ENCODE measurements around the gene CLRN1.

The CLRN1 gene

GRCh38 chr3:150899141-150899540, 73.4 kb downstream of the CLRN1 start:
- no peak overlapping the region for H3K4me3 ChIP-seq (replicated peaks; ENCODE audit: low read depth, low read length)
- no peak for TF ChIP-seq CTCF (IDR thresholded peaks at IDR 0.05; ENCODE audit: low read length, missing control alignments)
- DNase-seq (ENCODE audit: low read depth): no peak

- no peak for DNase-seq (ENCODE audit: low read depth)
- no peak overlapping the region for H3K4me3 ChIP-seq (replicated peaks; ENCODE audit: low read depth, low read length)
- no peak for TF ChIP-seq CTCF (IDR thresholded peaks at IDR 0.05; ENCODE audit: low read length, missing control alignments)
Measured at GRCh38 chr3:150898046-150898754, 74.3 kb downstream of the CLRN1 start.

- TF ChIP-seq CTCF (IDR thresholded peaks at IDR 0.05; ENCODE audit: low read length, missing control alignments): no peak
- DNase-seq (ENCODE audit: low read depth): no peak
- no peak overlapping the region for H3K4me3 ChIP-seq (replicated peaks; ENCODE audit: low read depth, low read length)
Measured at GRCh38 chr3:150897592-150897991, 74.9 kb downstream of the CLRN1 start.

GRCh38 chr3:150890831-150891230, 81.7 kb downstream of the CLRN1 start:
- TF ChIP-seq CTCF (IDR thresholded peaks at IDR 0.05; ENCODE audit: low read length, missing control alignments): no peak
- H3K4me3 ChIP-seq (replicated peaks; ENCODE audit: low read depth, low read length): no peak overlapping the region
- DNase-seq (ENCODE audit: low read depth): no peak

- H3K4me3 ChIP-seq (replicated peaks; ENCODE audit: low read depth, low read length): no peak overlapping the region
- peak; percentile 48 for DNase-seq (ENCODE audit: low read depth)
- no peak for TF ChIP-seq CTCF (IDR thresholded peaks at IDR 0.05; ENCODE audit: low read length, missing control alignments)
Measured at GRCh38 chr3:150890295-150890694, 82.2 kb downstream of the CLRN1 start.

- DNase-seq (ENCODE audit: low read depth): no peak
- TF ChIP-seq CTCF (IDR thresholded peaks at IDR 0.05; ENCODE audit: low read length, missing control alignments): no peak
- no peak overlapping the region for H3K4me3 ChIP-seq (replicated peaks; ENCODE audit: low read depth, low read length)
Measured at GRCh38 chr3:150889106-150889505, 83.4 kb downstream of the CLRN1 start.

GRCh38 chr3:150887031-150887430, 85.5 kb downstream of the CLRN1 start:
- DNase-seq (ENCODE audit: low read depth): peak; percentile 65
- no peak overlapping the region for H3K4me3 ChIP-seq (replicated peaks; ENCODE audit: low read depth, low read length)
- TF ChIP-seq CTCF (IDR thresholded peaks at IDR 0.05; ENCODE audit: low read length, missing control alignments): no peak
